Activated naive CD4-positive, alpha-beta T cell treated with anti-CD3 and anti-CD28 coated beads, Interleukin-2, amount 50 U/mL, for 16 hours (primary cell): ENCODE data around the gene IGSF21.

ENCODE experiments used
- DNase-seq: peaks from one replicate; pipeline ENCODE4 v3.0.0-alpha.2; 2020

The IGSF21 gene

GRCh38 chr1:18183533-18183932, 75.9 kb downstream of the IGSF21 start:
- DNase-seq = no peak

- no peak for DNase-seq
Measured at GRCh38 chr1:18187054-18187453, 79.5 kb downstream of the IGSF21 start.

- DNase-seq = no peak
Measured at GRCh38 chr1:18188820-18189517, 81.4 kb downstream of the IGSF21 start.

- DNase-seq = no peak
Measured at GRCh38 chr1:18190598-18190997, 83.0 kb downstream of the IGSF21 start.

- DNase-seq = no peak
Measured at GRCh38 chr1:18191037-18191436, 83.4 kb downstream of the IGSF21 start.

- no peak for DNase-seq
Measured at GRCh38 chr1:18191481-18192155, 84.0 kb downstream of the IGSF21 start.

- no peak for DNase-seq
Measured at GRCh38 chr1:18192182-18192581, 84.6 kb downstream of the IGSF21 start.

GRCh38 chr1:18192974-18193373, 85.4 kb downstream of the IGSF21 start:
- DNase-seq = no peak

- DNase-seq = no peak
Measured at GRCh38 chr1:18197299-18197698, 89.7 kb downstream of the IGSF21 start.

GRCh38 chr1:18198260-18198659, 90.7 kb downstream of the IGSF21 start:
- no peak for DNase-seq

GRCh38 chr1:18199462-18199861, 91.9 kb downstream of the IGSF21 start:
- DNase-seq = no peak

- DNase-seq = no peak
Measured at GRCh38 chr1:18200136-18200717, 92.6 kb downstream of the IGSF21 start.

GRCh38 chr1:18200918-18201317, 93.3 kb downstream of the IGSF21 start:
- DNase-seq = no peak

GRCh38 chr1:18201997-18202719, 94.6 kb downstream of the IGSF21 start:
- no peak for DNase-seq

GRCh38 chr1:18203645-18204044, 96.0 kb downstream of the IGSF21 start:
- DNase-seq = no peak

GRCh38 chr1:18204575-18204974, 97.0 kb downstream of the IGSF21 start:
- no peak for DNase-seq

GRCh38 chr1:18205319-18205718, 97.7 kb downstream of the IGSF21 start:
- no peak for DNase-seq

- no peak for DNase-seq
Measured at GRCh38 chr1:18211764-18212163, 104.2 kb downstream of the IGSF21 start.

GRCh38 chr1:18217398-18218043, 109.9 kb downstream of the IGSF21 start:
- DNase-seq = no peak

- DNase-seq = no peak
Measured at GRCh38 chr1:18229625-18230024, 122.0 kb downstream of the IGSF21 start.

- no peak for DNase-seq
Measured at GRCh38 chr1:18230321-18230720, 122.7 kb downstream of the IGSF21 start.

- no peak for DNase-seq
Measured at GRCh38 chr1:18230840-18231239, 123.2 kb downstream of the IGSF21 start.

GRCh38 chr1:18232052-18232451, 124.5 kb downstream of the IGSF21 start:
- no peak for DNase-seq
